Measurements from ENCODE around the gene TLR6.

- no peak for TF ChIP-seq POLR2A (IDR thresholded peaks at IDR 0.05)
- TF ChIP-seq, protein P1, sequence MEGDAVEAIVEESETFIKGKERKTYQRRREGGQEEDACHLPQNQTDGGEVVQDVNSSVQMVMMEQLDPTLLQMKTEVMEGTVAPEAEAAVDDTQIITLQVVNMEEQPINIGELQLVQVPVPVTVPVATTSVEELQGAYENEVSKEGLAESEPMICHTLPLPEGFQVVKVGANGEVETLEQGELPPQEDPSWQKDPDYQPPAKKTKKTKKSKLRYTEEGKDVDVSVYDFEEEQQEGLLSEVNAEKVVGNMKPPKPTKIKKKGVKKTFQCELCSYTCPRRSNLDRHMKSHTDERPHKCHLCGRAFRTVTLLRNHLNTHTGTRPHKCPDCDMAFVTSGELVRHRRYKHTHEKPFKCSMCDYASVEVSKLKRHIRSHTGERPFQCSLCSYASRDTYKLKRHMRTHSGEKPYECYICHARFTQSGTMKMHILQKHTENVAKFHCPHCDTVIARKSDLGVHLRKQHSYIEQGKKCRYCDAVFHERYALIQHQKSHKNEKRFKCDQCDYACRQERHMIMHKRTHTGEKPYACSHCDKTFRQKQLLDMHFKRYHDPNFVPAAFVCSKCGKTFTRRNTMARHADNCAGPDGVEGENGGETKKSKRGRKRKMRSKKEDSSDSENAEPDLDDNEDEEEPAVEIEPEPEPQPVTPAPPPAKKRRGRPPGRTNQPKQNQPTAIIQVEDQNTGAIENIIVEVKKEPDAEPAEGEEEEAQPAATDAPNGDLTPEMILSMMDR (IDR thresholded peaks at IDR 0.05) = peak in 1 of 7 experiments; percentile 4
These were observed 37.8 kb upstream of the TLR6 start for GRCh38 chr4:38894322-38894982.

Data from body of pancreas (tissue), 4 donors.